ENCODE results near the gene MAMDC2.

DNA sequence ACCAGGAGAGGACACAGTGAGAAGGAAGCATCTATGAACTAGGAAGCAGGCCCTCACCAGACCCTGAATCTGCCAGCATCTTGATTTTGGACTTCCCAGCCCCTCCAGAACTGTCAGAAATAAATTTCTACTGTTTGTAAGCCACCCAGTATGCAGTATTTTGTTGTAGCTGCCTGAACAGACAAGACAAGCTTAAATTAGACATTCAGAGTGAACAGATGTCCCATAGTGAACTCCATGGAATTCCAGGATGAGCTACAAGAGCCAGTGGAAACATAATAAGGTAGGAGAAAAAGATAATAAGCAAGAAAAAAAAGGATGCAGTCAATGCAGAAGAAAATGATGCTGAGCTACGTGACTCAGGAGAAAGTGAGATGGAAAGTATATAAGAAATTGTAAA lies 47.8 kb upstream of the MAMDC2 start:
- TF ChIP-seq, protein P1, sequence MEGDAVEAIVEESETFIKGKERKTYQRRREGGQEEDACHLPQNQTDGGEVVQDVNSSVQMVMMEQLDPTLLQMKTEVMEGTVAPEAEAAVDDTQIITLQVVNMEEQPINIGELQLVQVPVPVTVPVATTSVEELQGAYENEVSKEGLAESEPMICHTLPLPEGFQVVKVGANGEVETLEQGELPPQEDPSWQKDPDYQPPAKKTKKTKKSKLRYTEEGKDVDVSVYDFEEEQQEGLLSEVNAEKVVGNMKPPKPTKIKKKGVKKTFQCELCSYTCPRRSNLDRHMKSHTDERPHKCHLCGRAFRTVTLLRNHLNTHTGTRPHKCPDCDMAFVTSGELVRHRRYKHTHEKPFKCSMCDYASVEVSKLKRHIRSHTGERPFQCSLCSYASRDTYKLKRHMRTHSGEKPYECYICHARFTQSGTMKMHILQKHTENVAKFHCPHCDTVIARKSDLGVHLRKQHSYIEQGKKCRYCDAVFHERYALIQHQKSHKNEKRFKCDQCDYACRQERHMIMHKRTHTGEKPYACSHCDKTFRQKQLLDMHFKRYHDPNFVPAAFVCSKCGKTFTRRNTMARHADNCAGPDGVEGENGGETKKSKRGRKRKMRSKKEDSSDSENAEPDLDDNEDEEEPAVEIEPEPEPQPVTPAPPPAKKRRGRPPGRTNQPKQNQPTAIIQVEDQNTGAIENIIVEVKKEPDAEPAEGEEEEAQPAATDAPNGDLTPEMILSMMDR (IDR thresholded peaks at IDR 0.05 in 4 of 5, conservative IDR thresholded peaks at IDR 0.05 in 1 of 5) = no peak
- TF ChIP-seq POLR2A (IDR thresholded peaks at IDR 0.05) = no peak

Data from gastrocnemius medialis (tissue), 4 donors.